ENCODE results near the gene ITGB3. TPM values are rescaled to one million over a fixed set of nuclear protein-coding genes. Genes with fewer than 3 reads are reported as not detected.
A peak's percentile ranks its signal among the peaks of the same experiment; 100 is the strongest.

The ITGB3 gene
- total RNA-seq, 2 donors from 2014 or later, result 2.0 to 2.1 TPM

DNA sequence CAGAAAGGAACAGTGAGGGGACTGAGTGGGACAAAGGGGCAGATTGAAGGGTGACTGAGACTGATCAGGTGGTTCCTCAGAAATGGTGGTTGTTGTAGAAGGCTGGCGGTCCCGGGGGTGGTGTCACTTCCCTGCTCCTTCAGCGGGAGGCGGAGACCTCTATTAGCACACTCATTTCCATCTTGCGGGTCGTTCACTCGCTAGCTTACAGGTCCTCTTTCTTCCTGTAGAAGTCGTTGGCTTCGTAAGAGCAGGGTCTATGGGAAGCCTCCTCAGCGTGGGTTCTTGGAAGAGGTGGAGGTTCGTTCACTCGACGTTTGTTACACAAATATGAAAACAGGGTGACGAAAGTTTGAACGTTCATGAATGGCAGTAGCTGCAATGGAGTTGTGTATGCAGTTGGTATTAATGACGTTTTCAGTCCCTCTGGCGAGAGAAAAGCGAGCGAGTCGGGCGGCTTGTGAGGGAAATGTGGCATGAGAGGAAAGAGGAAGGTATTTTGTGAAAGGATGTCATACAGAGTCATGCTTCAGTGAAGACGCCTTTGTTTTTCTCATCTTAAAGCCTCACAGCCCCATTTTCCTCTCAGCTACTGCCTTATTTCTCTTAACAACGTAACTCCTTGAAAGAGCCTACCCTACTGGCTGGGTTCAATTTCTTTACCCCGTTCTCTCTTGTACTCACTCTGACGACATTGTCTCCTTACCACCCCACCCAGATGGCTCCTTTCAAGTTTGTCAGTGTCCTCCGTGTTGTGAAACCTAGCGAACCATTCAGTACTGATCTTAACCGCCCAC, 70.8 kb downstream of the ITGB3 start:
- DNase-seq (peak; percentile 49 to 72 (median 64)), ATAC-seq (peak; percentile 52)
- no peaks in the 10 kb centered on the region for H3K36me3 ChIP-seq (replicated peaks in 1 of 2; ENCODE audit: insufficient read depth in 1 of 2, low read depth in 2 of 2)
- 5 to 35% methylated on average over 26 to 28 of the region's 28 CpGs for WGBS, 2 donors
- H3K27me3 ChIP-seq, result no peaks in the 10 kb centered on the region
- H3K27ac ChIP-seq, result peak overlapping the region; percentile 80 to 87 (median 84)
- intact Hi-C loops (cut with DNase I), result no loop called here
- no peaks in the 10 kb centered on the region for H3K9me3 ChIP-seq
- H3K4me1 ChIP-seq, result no peaks in the 10 kb centered on the region
- TF ChIP-seq, protein P1, sequence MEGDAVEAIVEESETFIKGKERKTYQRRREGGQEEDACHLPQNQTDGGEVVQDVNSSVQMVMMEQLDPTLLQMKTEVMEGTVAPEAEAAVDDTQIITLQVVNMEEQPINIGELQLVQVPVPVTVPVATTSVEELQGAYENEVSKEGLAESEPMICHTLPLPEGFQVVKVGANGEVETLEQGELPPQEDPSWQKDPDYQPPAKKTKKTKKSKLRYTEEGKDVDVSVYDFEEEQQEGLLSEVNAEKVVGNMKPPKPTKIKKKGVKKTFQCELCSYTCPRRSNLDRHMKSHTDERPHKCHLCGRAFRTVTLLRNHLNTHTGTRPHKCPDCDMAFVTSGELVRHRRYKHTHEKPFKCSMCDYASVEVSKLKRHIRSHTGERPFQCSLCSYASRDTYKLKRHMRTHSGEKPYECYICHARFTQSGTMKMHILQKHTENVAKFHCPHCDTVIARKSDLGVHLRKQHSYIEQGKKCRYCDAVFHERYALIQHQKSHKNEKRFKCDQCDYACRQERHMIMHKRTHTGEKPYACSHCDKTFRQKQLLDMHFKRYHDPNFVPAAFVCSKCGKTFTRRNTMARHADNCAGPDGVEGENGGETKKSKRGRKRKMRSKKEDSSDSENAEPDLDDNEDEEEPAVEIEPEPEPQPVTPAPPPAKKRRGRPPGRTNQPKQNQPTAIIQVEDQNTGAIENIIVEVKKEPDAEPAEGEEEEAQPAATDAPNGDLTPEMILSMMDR (IDR thresholded peaks at IDR 0.05), result no peak
- TF ChIP-seq POLR2A (IDR thresholded peaks at IDR 0.05), result no peak
- H3K4me3 ChIP-seq, result peak overlapping the region; percentile 10 to 51

DNA sequence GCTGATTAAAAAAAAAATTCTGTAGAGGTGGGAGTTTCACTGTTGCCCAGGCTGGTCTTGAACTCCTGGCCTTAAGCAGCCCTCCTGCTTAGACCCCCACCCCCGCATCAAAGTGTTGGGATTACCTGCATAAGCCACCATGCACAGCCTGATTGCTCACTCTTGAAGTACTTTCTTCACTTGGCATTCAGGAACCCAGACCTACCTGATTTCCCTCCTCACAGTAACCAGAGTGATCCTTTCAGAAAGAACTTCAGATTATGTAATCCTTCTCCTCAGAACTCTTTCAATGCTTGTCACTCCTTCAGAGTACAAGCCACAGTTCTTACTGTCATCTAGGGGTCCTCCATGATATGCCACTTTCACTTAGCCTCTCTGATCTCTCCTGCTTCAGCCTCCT, 71.5 kb downstream of the ITGB3 start:
- no peaks in the 10 kb centered on the region for H3K36me3 ChIP-seq (replicated peaks in 1 of 2; ENCODE audit: insufficient read depth in 1 of 2, low read depth in 2 of 2)
- TF ChIP-seq POLR2A (IDR thresholded peaks at IDR 0.05), result no peak
- TF ChIP-seq, protein P1 (IDR thresholded peaks at IDR 0.05), result no peak
- WGBS, 2 donors, result 94 to 100% methylated on average over 1 of the region's 1 CpG
- intact Hi-C loops (cut with DNase I), result no loop called here
- H3K4me1 ChIP-seq, result no peaks in the 10 kb centered on the region
- no peaks in the 10 kb centered on the region for H3K27me3 ChIP-seq
- DNase-seq (no peak), ATAC-seq (no peak)
- no peak overlapping the region for H3K4me3 ChIP-seq
- no peaks in the 10 kb centered on the region for H3K9me3 ChIP-seq
- no peak overlapping the region for H3K27ac ChIP-seq

DNA sequence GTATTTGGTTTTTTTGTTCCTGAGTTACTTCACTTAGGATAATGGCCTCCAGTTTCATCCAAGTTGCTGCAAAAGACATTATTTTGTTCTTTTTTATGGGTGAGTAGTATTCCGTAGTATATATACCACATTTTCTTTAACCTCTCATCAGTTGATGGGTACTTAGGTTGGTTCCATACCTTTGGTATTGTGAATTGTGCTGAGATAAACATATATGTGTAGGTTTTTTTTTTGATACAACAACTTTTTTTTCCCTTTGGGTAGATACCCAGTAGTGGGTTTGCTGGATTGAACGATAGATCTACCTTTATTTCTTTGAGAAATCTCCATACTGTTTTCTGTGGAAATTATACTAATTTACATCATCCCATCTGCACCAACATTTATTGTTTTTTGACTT, 76.9 kb downstream of the ITGB3 start:
- intact Hi-C loops (cut with DNase I), result no loop called here
- Histone ChIP-seq H3K4me1 (no peaks in the 10 kb centered on the region), H3K4me3 (no peak overlapping the region), H3K9me3 (no peaks in the 10 kb centered on the region), H3K27me3 (no peaks in the 10 kb centered on the region), H3K36me3 (replicated peaks in 1 of 2; ENCODE audit: insufficient read depth in 1 of 2, low read depth in 2 of 2) (no peaks in the 10 kb centered on the region), H3K27ac (no peak overlapping the region)
- 90 to 92% methylated on average over 2 of the region's 2 CpGs for WGBS, 2 donors
- no peak for DNase-seq
- TF ChIP-seq POLR2A (IDR thresholded peaks at IDR 0.05), result no peak
- TF ChIP-seq, protein P1 (IDR thresholded peaks at IDR 0.05), result no peak
- no peak for ATAC-seq

- no peaks in the 10 kb centered on the region for H3K36me3 ChIP-seq (replicated peaks in 1 of 2; ENCODE audit: insufficient read depth in 1 of 2, low read depth in 2 of 2)
- TF ChIP-seq, protein P1 (IDR thresholded peaks at IDR 0.05), result no peak
- no peak for TF ChIP-seq POLR2A (IDR thresholded peaks at IDR 0.05)
- DNase-seq, result no peak
- no peaks in the 10 kb centered on the region for H3K9me3 ChIP-seq
- no peak overlapping the region for H3K27ac ChIP-seq
- ATAC-seq, result no peak
- no peaks in the 10 kb centered on the region for H3K27me3 ChIP-seq
- intact Hi-C loops (cut with DNase I), result no loop called here
- no peak overlapping the region for H3K4me3 ChIP-seq
- H3K4me1 ChIP-seq, result no peaks in the 10 kb centered on the region
Observed at GRCh38 chr17:47332287-47332686, 78.7 kb downstream of the ITGB3 start.
